GF-D8 (cell line): Measurements from ENCODE around the gene BCL6B.

Experiments used
- DNase-seq: peaks from one replicate; lab custom pipeline; 2025; lab: John Stamatoyannopoulos, UW

The BCL6B gene

GRCh38 chr17:7060165-7060891 lies 37.5 kb downstream of the BCL6B start:
- no peak for DNase-seq

- no peak for DNase-seq
Measured at GRCh38 chr17:7063518-7064094, 40.8 kb downstream of the BCL6B start.

GRCh38 chr17:7064261-7064660 lies 41.4 kb downstream of the BCL6B start:
- DNase-seq = no peak

- DNase-seq = no peak
Measured at GRCh38 chr17:7067198-7067597, 44.3 kb downstream of the BCL6B start.

- no peak for DNase-seq
Measured at GRCh38 chr17:7068268-7068667, 45.4 kb downstream of the BCL6B start.

- no peak for DNase-seq
Measured at GRCh38 chr17:7070712-7071111, 47.9 kb downstream of the BCL6B start.

- no peak for DNase-seq
Measured at GRCh38 chr17:7072406-7072805, 49.6 kb downstream of the BCL6B start.

GRCh38 chr17:7074931-7075330 lies 52.1 kb downstream of the BCL6B start:
- DNase-seq = no peak

- no peak for DNase-seq
Measured at GRCh38 chr17:7077911-7078546, 55.2 kb downstream of the BCL6B start.

- DNase-seq = no peak
Measured at GRCh38 chr17:7078711-7079110, 55.9 kb downstream of the BCL6B start.
